Pancreas (tissue), 10 donors: Measurements from ENCODE around the gene CAND2. TPM values are rescaled to one million over a fixed set of nuclear protein-coding genes. Genes with fewer than 3 reads are reported as not detected.

ENCODE experiments used
- ATAC-seq, 4 donors: fragments of 200-7000 bp; cut with Tn5 transposase; one replicate each; pipeline versions ENCODE4 v1.8.0 to v1.9.1; 2020; ENCODE audit warnings: mild to moderate bottlenecking in 4 of 4, moderate library complexity in 4 of 4
- DNase-seq, 6 donors: peaks; one replicate each; pipeline ENCODE4 v3.0.0-alpha.2; 2020
- FAIRE-seq: peaks from 2 replicates; lab custom pipeline; 2012; peaks lifted over from hg19 to GRCh38; lab: Jason Lieb, UNC
- H3K27ac ChIP-seq, 4 donors: fragments of 200-600 bp; sonication (generic); 1 replicate in 3 of 4; 2 replicates in 1 of 4; pipeline versions ENCODE4 v1.5.0 to v1.8.0; 2020
- H3K27me3 ChIP-seq, 4 donors: fragments of 200-600 bp; one replicate each; pipeline ENCODE4 v1.8.0; 2021
- H3K36me3 ChIP-seq, 3 donors: fragments of 200-600 bp; sonication (generic) in 1 of 3; one replicate each; pipeline versions ENCODE4 v1.5.0 to v1.8.0; 2020 to 2021
- H3K4me1 ChIP-seq, 3 donors: fragments of 200-600 bp; one replicate each; pipeline ENCODE4 v1.8.0; 2021
- H3K4me3 ChIP-seq, 4 donors: fragments of 200-600 bp; sonication (generic) in 2 of 4; one replicate each; pipeline versions ENCODE4 v1.5.0 to v1.8.0; 2020 to 2021
- H3K9me3 ChIP-seq, 4 donors: fragments of 200-600 bp; one replicate each; pipeline ENCODE4 v1.8.0; 2021
- CTCF ChIP-seq, 4 donors: fragments of 200-600 bp; sonication (generic) in 3 of 4; IDR thresholded peaks; one replicate each; pipeline versions ENCODE4 v1.5.0 to v1.8.0; 2021; ENCODE audit warnings: antibody characterized with exemption in 4 of 4
- WGBS, 2 donors: extraction: QIAGEN DNeasy Blood & Tissue Kit; methylation state at CpG; one replicate each; pipeline ENCODE4 v1.1.7; 2013; 5-methylcytosine and 5-hydroxymethylcytosine counted together
- intact Hi-C, 3 donors: fragments of 100-400 bp; cut with DNase I; formaldehyde crosslinking; loops; one replicate each; pipeline versions ENCODE4 v1.11.1 to v1.14.2; 2022
- polyA plus RNA-seq, 2 donors: library from polyadenylated mRNA; stranded (reverse); fragments of 200-250 nt; gene quantifications; one replicate each; pipeline ENCODE4 v1.2.3, GENCODE V29; 2013
- total RNA-seq, 6 donors: library from RNA; stranded (reverse); fragmentation: NEBNext Ultra II Directional in 4 of 6; extraction: Animal tissue kit (Norgen Biotek cat#: 25700) in 4 of 6; gene quantifications; one replicate each; pipeline versions ENCODE4 v1.2.1 to v1.2.4, GENCODE V29; 2021 to 2023
- donor health status: healthy with polysubstance abuse.
- donor health status: DM: no; HTN: no; CAD: no; lungs with moderate emphysema.
- donor health status: DM: no; HTN: no; CAD: no.
- donor health status: control.
- donor health status: control.
- donor health status: Bipolar disorder and iron deficiency.
- donor health status: DM: yes; HTN: yes; CAD: no.
- donor health status: DM: no; HTN: no; CAD: no.
- donor health status: DM: no; HTN: no; CAD: no.
- donor health status: DM: yes; HTN: yes; CAD: no.

CAND2 gene
- total and polyA plus RNA-seq, 8 donors = 1.6 to 6.2 (median 3.3) TPM

DNA sequence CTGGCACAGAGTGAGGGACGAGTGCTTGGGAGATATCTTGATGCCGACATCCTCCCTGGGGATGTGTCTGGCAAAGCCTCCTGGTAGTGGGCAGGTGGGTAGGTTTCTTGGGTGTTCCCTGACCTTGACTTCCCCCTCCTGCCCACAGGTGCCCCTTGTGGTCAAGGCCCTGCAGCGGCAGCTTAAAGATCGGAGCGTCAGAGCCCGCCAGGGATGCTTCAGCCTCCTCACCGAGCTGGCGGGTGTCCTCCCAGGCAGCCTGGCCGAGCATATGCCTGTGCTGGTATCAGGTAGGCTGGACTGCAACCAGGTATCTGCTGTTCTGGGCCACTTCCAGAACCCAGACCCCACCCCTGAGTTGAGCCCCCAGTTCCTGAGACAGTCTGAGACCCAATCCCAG lies 19.2 kb downstream of the CAND2 start:
- DNase-seq = no peak
- Histone ChIP-seq H3K36me3 (no peaks in the 10 kb centered on the region), H3K9me3 (no peaks in the 10 kb centered on the region), H3K27ac (no peak overlapping the region), H3K4me1 (no peaks in the 10 kb centered on the region), H3K4me3 (no peak overlapping the region), H3K27me3 (no peaks in the 10 kb centered on the region)
- no peak for FAIRE-seq
- intact Hi-C loops = no loop called here
- ATAC-seq = no peak
- TF ChIP-seq CTCF (IDR thresholded peaks at IDR 0.05) = no peak
- WGBS, 2 donors = 89 to 92% methylated on average over 9 of the region's 9 CpGs

DNA sequence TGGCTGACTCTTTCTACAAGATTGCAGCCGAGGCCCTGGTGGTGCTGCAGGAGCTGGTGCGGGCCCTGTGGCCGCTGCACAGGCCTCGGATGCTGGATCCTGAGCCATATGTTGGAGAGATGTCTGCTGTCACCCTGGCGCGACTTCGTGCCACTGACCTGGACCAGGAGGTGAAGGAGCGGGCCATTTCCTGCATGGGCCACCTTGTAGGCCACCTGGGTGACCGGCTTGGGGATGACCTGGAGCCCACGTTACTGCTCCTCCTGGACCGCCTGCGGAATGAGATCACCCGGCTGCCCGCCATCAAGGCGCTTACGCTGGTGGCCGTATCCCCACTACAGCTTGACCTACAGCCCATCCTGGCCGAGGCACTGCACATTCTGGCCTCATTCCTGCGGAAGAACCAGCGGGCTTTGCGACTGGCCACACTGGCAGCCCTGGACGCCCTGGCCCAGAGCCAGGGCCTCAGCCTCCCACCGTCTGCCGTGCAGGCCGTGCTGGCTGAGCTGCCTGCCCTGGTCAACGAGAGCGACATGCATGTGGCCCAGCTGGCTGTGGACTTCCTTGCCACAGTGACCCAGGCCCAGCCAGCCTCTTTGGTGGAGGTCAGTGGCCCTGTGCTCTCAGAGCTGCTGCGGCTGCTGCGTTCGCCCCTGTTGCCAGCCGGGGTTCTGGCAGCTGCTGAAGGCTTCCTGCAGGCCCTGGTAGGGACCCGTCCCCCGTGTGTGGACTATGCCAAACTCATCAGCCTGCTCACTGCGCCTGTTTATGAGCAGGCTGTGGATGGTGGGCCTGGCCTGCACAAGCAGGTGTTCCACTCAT lies 20.3 kb downstream of the CAND2 start:
- ATAC-seq = no peak

DNA sequence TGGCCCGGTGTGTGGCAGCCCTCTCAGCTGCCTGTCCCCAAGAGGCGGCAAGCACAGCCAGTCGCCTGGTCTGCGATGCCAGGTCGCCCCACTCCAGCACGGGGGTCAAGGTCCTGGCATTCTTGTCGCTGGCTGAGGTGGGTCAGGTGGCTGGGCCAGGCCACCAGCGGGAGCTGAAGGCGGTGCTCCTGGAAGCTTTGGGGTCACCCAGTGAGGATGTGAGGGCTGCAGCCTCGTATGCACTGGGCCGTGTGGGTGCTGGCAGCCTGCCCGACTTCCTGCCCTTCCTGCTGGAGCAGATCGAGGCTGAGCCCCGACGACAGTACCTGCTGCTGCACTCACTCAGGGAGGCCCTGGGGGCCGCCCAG lies 20.8 kb downstream of the CAND2 start:
- H3K4me1 ChIP-seq = no peaks in the 10 kb centered on the region
- FAIRE-seq (no peak), ATAC-seq (no peak), DNase-seq (no peak)
- H3K27me3 ChIP-seq = no peaks in the 10 kb centered on the region
- H3K27ac ChIP-seq = no peak overlapping the region
- TF ChIP-seq CTCF (IDR thresholded peaks at IDR 0.05) = no peak
- H3K4me3 ChIP-seq = no peak overlapping the region
- intact Hi-C loops = no loop called here
- 64 to 69% methylated on average over 16 of the region's 16 CpGs for WGBS, 2 donors
- no peaks in the 10 kb centered on the region for H3K9me3 ChIP-seq
- H3K36me3 ChIP-seq = no peaks in the 10 kb centered on the region

More for the DNA sequence above, 20.3 kb downstream of the CAND2 start:
- Histone ChIP-seq H3K27ac (no peak overlapping the region), H3K4me1 (no peaks in the 10 kb centered on the region), H3K27me3 (no peaks in the 10 kb centered on the region), H3K4me3 (no peak overlapping the region), H3K9me3 (no peaks in the 10 kb centered on the region), H3K36me3 (no peaks in the 10 kb centered on the region)
- no peak for TF ChIP-seq CTCF (IDR thresholded peaks at IDR 0.05)
- 91 to 93% methylated on average over 34 of the region's 34 CpGs for WGBS, 2 donors
- intact Hi-C loops = no loop called here
- no peak for DNase-seq
- FAIRE-seq = no peak

DNA sequence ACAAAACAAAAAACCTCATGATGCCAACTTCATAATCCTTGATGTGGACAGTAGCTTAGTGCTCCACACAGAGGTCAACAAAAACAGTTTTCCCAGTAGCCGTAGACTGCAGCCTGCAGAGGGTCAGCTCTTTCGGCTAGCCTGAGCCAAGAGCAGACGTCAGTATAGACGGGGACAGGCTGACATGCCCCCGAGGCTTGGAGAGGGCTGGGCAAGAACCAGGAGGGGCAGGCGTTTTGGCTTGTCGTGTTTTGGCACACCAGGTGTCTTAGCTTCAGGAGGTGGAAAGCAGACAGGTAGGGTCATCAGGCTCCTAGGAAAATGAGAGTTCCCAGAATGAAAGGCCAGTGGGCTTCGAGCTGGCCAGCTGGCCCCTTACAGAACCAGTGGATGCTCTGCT lies 21.8 kb downstream of the CAND2 start:
- no peaks in the 10 kb centered on the region for H3K9me3 ChIP-seq
- DNase-seq (no peak), ATAC-seq (no peak), FAIRE-seq (no peak)
- WGBS, 2 donors = 79 to 87% methylated on average over 8 of the region's 8 CpGs
- no peak for TF ChIP-seq CTCF (IDR thresholded peaks at IDR 0.05)
- no peak overlapping the region for H3K27ac ChIP-seq
- no peak overlapping the region for H3K4me3 ChIP-seq
- no peaks in the 10 kb centered on the region for H3K27me3 ChIP-seq
- H3K36me3 ChIP-seq = no peaks in the 10 kb centered on the region
- intact Hi-C loops = no loop called here
- no peaks in the 10 kb centered on the region for H3K4me1 ChIP-seq

DNA sequence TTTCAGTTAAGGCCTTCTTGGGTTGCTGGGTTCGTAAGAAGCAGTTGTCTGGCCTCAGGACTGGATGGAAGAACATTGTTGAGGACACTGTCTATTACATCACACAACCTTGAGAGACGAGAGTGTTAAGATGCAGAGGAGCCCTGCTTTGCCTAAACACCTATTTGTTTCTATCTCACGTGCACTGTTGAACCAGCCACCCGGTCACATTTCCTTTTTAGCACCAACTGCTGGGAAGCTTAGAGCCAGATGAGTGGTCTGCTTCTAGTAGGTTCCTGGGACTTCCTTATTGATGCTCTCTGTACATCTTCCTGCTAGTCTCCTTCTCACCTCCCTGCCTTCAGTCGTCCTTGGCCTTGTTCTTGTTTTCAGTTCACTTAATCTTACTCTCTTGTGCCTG lies 22.3 kb downstream of the CAND2 start:
- no peak for FAIRE-seq
- DNase-seq = no peak
- ATAC-seq = no peak
- WGBS, 2 donors = 71 to 83% methylated on average over 5 of the region's 5 CpGs
- no peak for TF ChIP-seq CTCF (IDR thresholded peaks at IDR 0.05)
- no peak overlapping the region for H3K4me3 ChIP-seq
- no peaks in the 10 kb centered on the region for H3K9me3 ChIP-seq
- H3K4me1 ChIP-seq = no peaks in the 10 kb centered on the region
- H3K27me3 ChIP-seq = no peaks in the 10 kb centered on the region
- H3K27ac ChIP-seq = no peak overlapping the region
- intact Hi-C loops = no loop called here
- no peaks in the 10 kb centered on the region for H3K36me3 ChIP-seq
